A549 (cell line): ENCODE data around the gene PTPN14. TPM values are rescaled to one million over a fixed set of nuclear protein-coding genes. Genes with fewer than 3 reads are reported as not detected.
A peak's percentile ranks its signal among the peaks of the same experiment; 100 is the strongest.

ENCODE experiments used
- ATAC-seq, 2 experiments: fragments of 200-7000 bp in 1 of 2; fragments of >200 bp in 1 of 2; cut with Nextera tagmentation in 1 of 2; cut with Tn5 transposase in 1 of 2; 3 replicates each; pipeline versions ENCODE4 v1.8.0 to v1.9.1; 2018 to 2020; ENCODE audit warnings: mild to moderate bottlenecking in 1 of 2, moderate library complexity in 1 of 2
- CTCF ChIA-PET: fragments of 300-600 bp; sonication (Branson Sonifier 250); formaldehyde crosslinking; extraction: SDS; loops from one replicate; lab custom pipeline; 2021; ENCODE audit warnings: antibody characterized with exemption, inconsistent platforms; lab: Yijun Ruan, JAX
- POLR2A ChIA-PET: fragments of 350-600 bp; formaldehyde crosslinking; extraction: SDS; loops from one replicate; lab custom pipeline; 2021; ENCODE audit warnings: antibody characterized with exemption, inconsistent platforms; lab: Yijun Ruan, JAX
- DNase-seq, 2 experiments: peaks; one replicate each; pipeline versions ENCODE4 v3.0.0 to v3.0.0-alpha.2; 2011 to 2016; ENCODE audit warnings: low read depth in 1 of 2, low spot score in 1 of 2
- FAIRE-seq: peaks from 2 replicates; lab custom pipeline; 2011; peaks lifted over from hg19 to GRCh38; lab: Jason Lieb, UNC
- H3K27ac ChIP-seq, 2 experiments: fragments of >200 bp; sonication (Bioruptor Twin); formaldehyde crosslinking; 3 replicates each; pipeline ENCODE4 v1.5.1; 2016 to 2017
- H3K4me1 ChIP-seq: fragments of >200 bp; sonication (Bioruptor Twin); formaldehyde crosslinking; 3 replicates; pipeline ENCODE4 v1.6.1; 2016
- H3K4me2 ChIP-seq: fragments of >200 bp; sonication (Bioruptor Twin); formaldehyde crosslinking; 3 replicates; pipeline ENCODE4 v1.6.1; 2016
- H3K4me3 ChIP-seq: fragments of >200 bp; sonication (Bioruptor Twin); formaldehyde crosslinking; 3 replicates; pipeline ENCODE4 v1.5.1; 2016
- H3K9me3 ChIP-seq: fragments of >200 bp; sonication (Bioruptor Twin); formaldehyde crosslinking; 3 replicates; pipeline ENCODE4 v1.6.1; 2016
- BHLHE40 ChIP-seq: IDR thresholded peaks from 2 replicates; pipeline ENCODE4 v1.6.1; 2012; ENCODE audit warnings: low read depth, low read length, inconsistent platforms
- CBX2 ChIP-seq: fragments of 200-600 bp; sonication (generic); IDR thresholded peaks from 2 replicates; pipeline ENCODE4 v1.6.1; 2016; ENCODE audit warnings: low read depth, mild to moderate bottlenecking, borderline replicate concordance
- CEBPB ChIP-seq, 2 experiments: fragments of >200 bp in 1 of 2; sonication (Bioruptor Twin) in 1 of 2; formaldehyde crosslinking in 1 of 2; IDR thresholded peaks; 2 replicates each; pipeline ENCODE4 v1.6.1; 2012 to 2016
- CHD4 ChIP-seq: fragments of 200-600 bp; sonication (generic); IDR thresholded peaks from 2 replicates; pipeline ENCODE4 v1.6.1; 2016; ENCODE audit warnings: antibody characterized with exemption, mild to moderate bottlenecking, borderline replicate concordance
- EHMT2 ChIP-seq: fragments of 200-600 bp; sonication (generic); IDR thresholded peaks from 2 replicates; pipeline ENCODE4 v1.6.1; 2016; ENCODE audit warnings: antibody characterized with exemption, low read depth, mild to moderate bottlenecking, moderate library complexity
- ESRRA ChIP-seq: fragments of 150-350 bp; IDR thresholded peaks from 2 replicates; pipeline ENCODE4 v1.6.1; 2014; ENCODE audit warnings: mild to moderate bottlenecking, low read length, borderline replicate concordance
- FOSL2 ChIP-seq, 2 experiments: fragments of 450-650 bp in 1 of 2; fragments of >200 bp in 1 of 2; sonication (Bioruptor Twin) in 1 of 2; formaldehyde crosslinking; IDR thresholded peaks; 2 replicates each; pipeline versions ENCODE4 v1.5.0 to v1.6.1; 2016 to 2020; ENCODE audit warnings: mild to moderate bottlenecking in 1 of 2, moderate library complexity in 1 of 2
- GATA3 ChIP-seq: IDR thresholded peaks from 2 replicates; pipeline ENCODE4 v1.6.1; 2012; ENCODE audit warnings: borderline replicate concordance
- HEYL ChIP-seq: fragments of 250-450 bp; sonication (Bioruptor Pico); IDR thresholded peaks from 2 replicates; pipeline ENCODE4 v1.8.0; 2021; ENCODE audit warnings: mild to moderate bottlenecking, moderate library complexity
- HOXB5 ChIP-seq: fragments of 250-450 bp; sonication (Bioruptor Pico); IDR thresholded peaks from 2 replicates; pipeline ENCODE4 v1.5.0; 2020; ENCODE audit warnings: mild to moderate bottlenecking, moderate library complexity
- JUN ChIP-seq, 2 experiments: fragments of >200 bp; sonication (Bioruptor Twin); formaldehyde crosslinking; IDR thresholded peaks; 2 replicates in 1 of 2; 3 replicates in 1 of 2; pipeline ENCODE4 v1.6.1; 2016 to 2017
- JUNB ChIP-seq: fragments of >200 bp; sonication (Bioruptor Twin); formaldehyde crosslinking; IDR thresholded peaks from 2 replicates; pipeline ENCODE4 v1.6.1; 2016
- MAFK ChIP-seq: fragments of 450-650 bp; IDR thresholded peaks from 2 replicates; pipeline ENCODE4 v1.6.1; 2014; ENCODE audit not compliant: partially characterized antibody
- NFE2L2 ChIP-seq: fragments of 150-350 bp; conservative IDR thresholded peaks from 2 replicates; pipeline ENCODE4 v1.6.1; 2014; ENCODE audit warnings: low read length
- POLR2AphosphoS2 ChIP-seq: conservative IDR thresholded peaks from 2 replicates; pipeline ENCODE4 v1.6.1; 2012; ENCODE audit warnings: low read length, improper control_type of control experiment, inconsistent platforms
- RAD21 ChIP-seq, 2 experiments: fragments of >200 bp in 1 of 2; sonication (Bioruptor Twin) in 1 of 2; formaldehyde crosslinking in 1 of 2; IDR thresholded peaks in 1 of 2; conservative IDR thresholded peaks in 1 of 2; 2 replicates in 1 of 2; 3 replicates in 1 of 2; pipeline ENCODE4 v1.6.1; 2012 to 2018; ENCODE audit warnings: inconsistent platforms in 1 of 2
- RARB ChIP-seq: fragments of 250-450 bp; sonication (Bioruptor Pico); IDR thresholded peaks from 2 replicates; pipeline ENCODE4 v1.8.0; 2021; ENCODE audit warnings: mild to moderate bottlenecking, moderate library complexity
- RCOR1 ChIP-seq: fragments of 150-350 bp; IDR thresholded peaks from 2 replicates; pipeline ENCODE4 v1.6.1; 2014; ENCODE audit warnings: antibody characterized with exemption, low read length, low read depth
- SMC3 ChIP-seq: fragments of >200 bp; sonication (Bioruptor Twin); formaldehyde crosslinking; IDR thresholded peaks from 3 replicates; pipeline ENCODE4 v1.6.1; 2018; ENCODE audit warnings: inconsistent platforms
- TFCP2L1 ChIP-seq: fragments of 250-450 bp; sonication (Bioruptor Pico); IDR thresholded peaks from 2 replicates; pipeline ENCODE4 v1.5.0; 2021; ENCODE audit warnings: mild to moderate bottlenecking
- ZNF302 ChIP-seq: fragments of 250-450 bp; sonication (Bioruptor Pico); IDR thresholded peaks from 2 replicates; pipeline ENCODE4 v1.9.0; 2021; ENCODE audit warnings: inconsistent platforms, mild to moderate bottlenecking, moderate library complexity
- ZSCAN20 ChIP-seq: fragments of 250-450 bp; sonication (Bioruptor Pico); IDR thresholded peaks from 2 replicates; pipeline ENCODE4 v1.8.0; 2022; ENCODE audit warnings: mild to moderate bottlenecking, moderate library complexity
- WGBS: methylation state at CpG from one replicate; pipeline ENCODE4 v1.1.6; 2017; ENCODE audit errors: missing lambda C conversion rate; 5-methylcytosine and 5-hydroxymethylcytosine counted together
- polyA plus RNA-seq, 4 experiments: library from polyadenylated mRNA; depleted of rRNA in 3 of 4; stranded (reverse); fragments of >200 nt; fragmentation: RNase III in 1 of 4; extraction: RNeasy Plus Mini Kit Qiagen cat#74134 plus additional on column Dnase treatment in 1 of 4; gene quantifications; 2 replicates in 3 of 4; 3 replicates in 1 of 4; pipeline ENCODE4 v1.2.3, GENCODE V29; 2011 to 2017
- TF ChIP-seq, protein P1 (sequence below): fragments of >200 bp; sonication (Bioruptor Twin); formaldehyde crosslinking; IDR thresholded peaks from 3 replicates; pipeline ENCODE4 v1.6.1; 2016
- TF ChIP-seq, protein P2 (sequence below): fragments of 250-450 bp; sonication (Bioruptor Pico); IDR thresholded peaks from 2 replicates; pipeline ENCODE4 v1.5.0; 2021; ENCODE audit warnings: mild to moderate bottlenecking, moderate library complexity, borderline replicate concordance
- TF ChIP-seq, protein P3 (sequence below): fragments of 450-650 bp; IDR thresholded peaks from 2 replicates; pipeline ENCODE4 v1.6.1; 2014; ENCODE audit warnings: antibody characterized with exemption

The PTPN14 gene
- polyA plus RNA-seq, 2 of the 4 experiments (the other 2 are of a cell fraction): 9.2 to 10.0 TPM

DNA sequence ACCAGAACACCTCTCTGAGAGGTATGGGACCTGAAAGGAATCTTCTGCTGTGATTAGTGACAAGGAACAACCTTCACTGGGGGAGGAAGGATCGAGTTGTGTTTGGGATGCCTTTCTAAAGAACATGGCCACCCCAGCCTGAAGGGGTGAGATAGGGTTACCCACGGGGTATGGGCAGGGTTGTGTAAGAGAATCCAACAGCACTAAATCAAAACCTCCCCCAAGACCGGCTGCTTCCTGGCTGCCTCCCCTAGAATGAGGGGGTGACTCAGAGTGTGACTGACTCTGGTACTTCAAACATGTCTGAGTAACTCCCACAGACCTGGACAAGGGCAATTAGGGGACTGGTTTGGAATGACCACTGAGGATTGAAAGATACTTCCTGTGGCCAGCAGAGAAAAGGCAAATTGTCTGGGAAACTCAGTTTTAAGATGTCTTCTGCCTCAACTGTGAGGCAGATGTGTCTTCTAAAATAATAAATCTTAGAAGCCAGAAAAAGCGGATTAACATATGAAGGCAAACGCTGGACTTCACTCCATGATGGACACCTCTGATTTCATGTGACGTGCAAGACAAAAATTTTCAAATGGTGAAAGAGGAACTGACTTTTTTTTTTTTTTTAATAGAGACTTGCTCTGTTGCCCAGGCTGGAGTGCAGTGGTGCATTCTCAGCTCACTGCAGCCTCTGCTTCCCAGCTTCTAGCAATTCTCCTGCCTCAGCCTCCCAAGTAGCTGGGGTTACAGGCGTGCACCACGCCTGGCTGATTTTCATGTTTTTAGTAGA lies 6.7 kb upstream of the PTPN14 start:
- no peak for FAIRE-seq
- H3K4me3 ChIP-seq: no peak overlapping the region
- H3K27ac ChIP-seq: peak overlapping the region; percentile 55 to 69
- peaks cover 25% of the 10 kb centered on the region for H3K4me1 ChIP-seq
- peak in 1 of 2 experiments; percentile 41; a peak in 1 of 5 replicates for TF ChIP-seq JUN (IDR thresholded peaks at IDR 0.05)
- no peak for TF ChIP-seq HEYL (CRISPR knock-in tag)
- no peak for TF ChIP-seq EHMT2
- no peak for TF ChIP-seq ZNF302 (CRISPR knock-in tag)
- no peak for TF ChIP-seq ESRRA
- TF ChIP-seq JUNB: peak; percentile 57
- peak in 1 of 2 experiments; percentile 62; a peak in 1 of 4 replicates for TF ChIP-seq CEBPB (IDR thresholded peaks at IDR 0.05)
- TF ChIP-seq CBX2: no peak
- TF ChIP-seq, protein P1, sequence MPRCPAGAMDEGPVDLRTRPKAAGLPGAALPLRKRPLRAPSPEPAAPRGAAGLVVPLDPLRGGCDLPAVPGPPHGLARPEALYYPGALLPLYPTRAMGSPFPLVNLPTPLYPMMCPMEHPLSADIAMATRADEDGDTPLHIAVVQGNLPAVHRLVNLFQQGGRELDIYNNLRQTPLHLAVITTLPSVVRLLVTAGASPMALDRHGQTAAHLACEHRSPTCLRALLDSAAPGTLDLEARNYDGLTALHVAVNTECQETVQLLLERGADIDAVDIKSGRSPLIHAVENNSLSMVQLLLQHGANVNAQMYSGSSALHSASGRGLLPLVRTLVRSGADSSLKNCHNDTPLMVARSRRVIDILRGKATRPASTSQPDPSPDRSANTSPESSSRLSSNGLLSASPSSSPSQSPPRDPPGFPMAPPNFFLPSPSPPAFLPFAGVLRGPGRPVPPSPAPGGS: no peak
- TF ChIP-seq FOSL2 (IDR thresholded peaks at IDR 0.05): no peak
- peak; percentile 67 for TF ChIP-seq FOSL2 (CRISPR knock-in tag; IDR thresholded peaks at IDR 0.05)
- no peak; the same call in 1 of the 2 replicates for TF ChIP-seq GATA3
- no peak for TF ChIP-seq SMC3
- TF ChIP-seq ZSCAN20 (CRISPR knock-in tag): no peak
- no peak for TF ChIP-seq HOXB5
- TF ChIP-seq, all 56 proteins: peak for 4
- 44% methylated on average over 8 of the region's 8 CpGs for WGBS
- peak overlapping the region; percentile 62 for H3K4me2 ChIP-seq
- DNase-seq: peak; percentile 38 to 52
- ATAC-seq: peak; percentile 87
- CTCF ChIA-PET: interaction anchor here (1.2 to 1.8 kb wide), 2 partner anchors 27 to 40 kb away, joined by 3 to 5 read pairs; no protein-coding TSS in a partner anchor
- POLR2A ChIA-PET: no interaction called here
- H3K9me3 ChIP-seq: no peaks in the 10 kb centered on the region

DNA sequence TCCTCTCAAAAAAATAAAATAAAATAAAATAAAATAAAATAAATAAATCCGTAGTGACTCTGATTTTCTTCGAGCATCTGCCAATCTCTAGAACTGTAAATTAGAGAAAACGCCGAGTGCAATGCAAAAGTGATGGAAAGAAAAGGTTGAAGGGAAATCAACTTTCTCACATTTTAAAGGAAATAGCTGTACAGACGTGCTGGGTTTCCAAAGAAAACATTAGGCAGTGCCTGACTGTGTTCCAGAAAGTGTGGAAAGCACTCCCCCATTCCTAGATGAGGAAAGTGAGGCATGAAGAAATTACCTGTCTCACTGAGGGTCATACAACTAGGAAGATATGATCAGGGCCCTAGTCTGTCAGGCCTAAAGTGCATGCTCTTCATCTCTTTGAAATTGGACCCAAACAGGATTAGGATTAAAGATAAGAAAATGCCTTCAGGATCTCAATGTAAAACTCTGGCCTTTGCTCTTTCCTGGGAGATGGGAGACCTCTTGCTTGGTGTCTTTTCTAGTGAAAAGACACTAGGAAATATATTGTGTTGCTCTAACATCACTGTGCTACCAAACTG lies 1.8 kb upstream of the PTPN14 start:
- POLR2A ChIA-PET: no interaction called here
- DNase-seq (no peak), FAIRE-seq (no peak), ATAC-seq (no peak)
- 83% methylated on average over 5 of the region's 5 CpGs for WGBS
- peak overlapping the region; percentile 15 to 93; a peak in 4 of 6 replicates for H3K27ac ChIP-seq
- CTCF ChIA-PET: interaction anchor here (0.7 to 8.5 kb wide), 5 partner anchors 10 to 164 kb away, joined by 3 to 116 read pairs (median 4); no protein-coding TSS in a partner anchor
- no peak overlapping the region for H3K4me3 ChIP-seq
- H3K4me1 ChIP-seq: peaks cover 40% of the 10 kb centered on the region
- H3K9me3 ChIP-seq: no peaks in the 10 kb centered on the region
- TF ChIP-seq MAFK: no peak
- no peak for TF ChIP-seq RARB
- no peak for TF ChIP-seq POLR2AphosphoS2
- no peak for TF ChIP-seq TFCP2L1 (CRISPR knock-in tag)
- no peak for TF ChIP-seq CHD4
- no peak for TF ChIP-seq BHLHE40
- TF ChIP-seq, protein P2, sequence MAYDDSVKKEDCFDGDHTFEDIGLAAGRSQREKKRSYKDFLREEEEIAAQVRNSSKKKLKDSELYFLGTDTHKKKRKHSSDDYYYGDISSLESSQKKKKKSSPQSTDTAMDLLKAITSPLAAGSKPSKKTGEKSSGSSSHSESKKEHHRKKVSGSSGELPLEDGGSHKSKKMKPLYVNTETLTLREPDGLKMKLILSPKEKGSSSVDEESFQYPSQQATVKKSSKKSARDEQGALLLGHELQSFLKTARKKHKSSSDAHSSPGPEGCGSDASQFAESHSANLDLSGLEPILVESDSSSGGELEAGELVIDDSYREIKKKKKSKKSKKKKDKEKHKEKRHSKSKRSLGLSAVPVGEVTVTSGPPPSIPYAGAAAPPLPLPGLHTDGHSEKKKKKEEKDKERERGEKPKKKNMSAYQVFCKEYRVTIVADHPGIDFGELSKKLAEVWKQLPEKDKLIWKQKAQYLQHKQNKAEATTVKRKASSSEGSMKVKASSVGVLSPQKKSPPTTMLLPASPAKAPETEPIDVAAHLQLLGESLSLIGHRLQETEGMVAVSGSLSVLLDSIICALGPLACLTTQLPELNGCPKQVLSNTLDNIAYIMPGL (CRISPR knock-in tag): no peak
- no peak for TF ChIP-seq HOXB5
- TF ChIP-seq, protein P3, sequence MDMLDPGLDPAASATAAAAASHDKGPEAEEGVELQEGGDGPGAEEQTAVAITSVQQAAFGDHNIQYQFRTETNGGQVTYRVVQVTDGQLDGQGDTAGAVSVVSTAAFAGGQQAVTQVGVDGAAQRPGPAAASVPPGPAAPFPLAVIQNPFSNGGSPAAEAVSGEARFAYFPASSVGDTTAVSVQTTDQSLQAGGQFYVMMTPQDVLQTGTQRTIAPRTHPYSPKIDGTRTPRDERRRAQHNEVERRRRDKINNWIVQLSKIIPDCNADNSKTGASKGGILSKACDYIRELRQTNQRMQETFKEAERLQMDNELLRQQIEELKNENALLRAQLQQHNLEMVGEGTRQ: no peak
- no peak for TF ChIP-seq RCOR1
- no peak for TF ChIP-seq NFE2L2
- TF ChIP-seq RAD21 (conservative IDR thresholded peaks at IDR 0.05 in 1 of 2, IDR thresholded peaks at IDR 0.05 in 1 of 2): no peak
- H3K4me2 ChIP-seq: peak overlapping the region; percentile 73; the same call in 1 of the 3 replicates
